HUES48 (cell line): ENCODE measurements around the gene TXNDC15.

ENCODE experiments used
- H3K27ac ChIP-seq: one replicate; pipeline ENCODE4 v1.7.0; 2013; ENCODE audit warnings: low read depth, low read length, inconsistent platforms
- H3K27me3 ChIP-seq: 2 replicates; pipeline ENCODE4 v1.6.1; 2013; ENCODE audit warnings: mild to moderate bottlenecking, low read length; ENCODE audit not compliant: control insufficient read depth, insufficient read depth
- H3K36me3 ChIP-seq: 2 replicates; pipeline ENCODE4 v1.6.1; 2013; ENCODE audit warnings: low read length; ENCODE audit not compliant: control insufficient read depth, insufficient read depth
- H3K4me1 ChIP-seq: 2 replicates; pipeline ENCODE4 v1.6.1; 2013; ENCODE audit warnings: mild to moderate bottlenecking, low read length; ENCODE audit not compliant: control insufficient read depth, insufficient read depth
- H3K4me3 ChIP-seq: 2 replicates; pipeline ENCODE4 v1.5.1; 2013; ENCODE audit warnings: mild to moderate bottlenecking, low read depth, low read length
- H3K9ac ChIP-seq: 2 replicates; pipeline ENCODE4 v1.6.1; 2013; ENCODE audit warnings: mild to moderate bottlenecking, low read depth, low read length, moderate library complexity
- H3K9me3 ChIP-seq: 2 replicates; pipeline ENCODE4 v1.6.1; 2013; ENCODE audit warnings: low read length; ENCODE audit not compliant: control insufficient read depth, insufficient read depth

The TXNDC15 gene

DNA sequence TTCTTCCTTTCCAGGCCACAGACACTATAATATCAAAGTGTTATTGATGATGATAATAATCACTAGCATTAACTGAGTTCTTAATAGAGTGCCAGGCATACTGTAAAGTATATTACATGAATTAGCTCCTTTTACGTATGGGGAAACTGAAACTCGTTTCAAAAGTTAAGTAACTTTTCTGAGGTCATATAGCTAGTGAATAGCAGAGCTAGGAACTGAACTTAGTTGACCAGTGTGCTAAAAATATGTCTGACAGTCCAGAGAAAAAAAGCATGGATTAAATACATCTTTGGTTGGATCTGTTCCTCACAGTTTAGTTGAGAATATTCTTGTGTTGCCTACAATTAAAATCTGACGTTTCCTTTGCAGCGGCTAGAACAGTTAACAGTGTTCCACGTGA is 75.1 kb downstream of the TXNDC15 start:
- no peak overlapping the region for H3K4me3 ChIP-seq
- no peaks in the 10 kb centered on the region for H3K27me3 ChIP-seq
- H3K9ac ChIP-seq: no peak overlapping the region
- no peak overlapping the region for H3K27ac ChIP-seq
- H3K4me1 ChIP-seq: no peaks in the 10 kb centered on the region
- H3K9me3 ChIP-seq: 0 out of 2 replicates have a peak, but pooled peaks cover 3% of the 10 kb centered on the region
- no peaks in the 10 kb centered on the region for H3K36me3 ChIP-seq
